ENCODE data around the gene AOPEP.

Gene AOPEP

GRCh38 chr9:94787266-94787665 lies 60.8 kb downstream of the AOPEP start:
- H3K27me3 ChIP-seq (ENCODE audit: control insufficient read depth, insufficient read depth, low read length) = no peaks in the 10 kb centered on the region
- H3K79me2 ChIP-seq = peaks cover 3% of the 10 kb centered on the region
- H3K36me3 ChIP-seq (ENCODE audit: control insufficient read depth, insufficient read depth, low read length) = no peaks in the 10 kb centered on the region
- no peak overlapping the region for H3K4me2 ChIP-seq (ENCODE audit: low read length)
- H3K27ac ChIP-seq = no peak overlapping the region
- H3K9ac ChIP-seq = no peak overlapping the region
- H3K4me1 ChIP-seq = no peaks in the 10 kb centered on the region
- no peak for TF ChIP-seq CTCF (IDR thresholded peaks at IDR 0.05)
- no peak overlapping the region for H2AFZ ChIP-seq
- H3K9me3 ChIP-seq (ENCODE audit: control insufficient read depth, low read length) = no peaks in the 10 kb centered on the region
- no peak overlapping the region for H3K4me3 ChIP-seq (ENCODE audit: low read depth, low read length)

GRCh38 chr9:94788570-94789105 lies 62.1 kb downstream of the AOPEP start:
- Histone ChIP-seq H3K79me2 (peaks cover 3% of the 10 kb centered on the region), H3K27me3 (ENCODE audit: control insufficient read depth, insufficient read depth, low read length) (no peaks in the 10 kb centered on the region), H3K9me3 (ENCODE audit: control insufficient read depth, low read length) (no peaks in the 10 kb centered on the region), H2AFZ (no peak overlapping the region), H3K36me3 (ENCODE audit: control insufficient read depth, insufficient read depth, low read length) (no peaks in the 10 kb centered on the region), H3K4me3 (ENCODE audit: low read depth, low read length) (no peak overlapping the region), H3K4me2 (ENCODE audit: low read length) (no peak overlapping the region), H3K9ac (no peak overlapping the region), H3K27ac (no peak overlapping the region), H3K4me1 (no peaks in the 10 kb centered on the region)
- no peak for TF ChIP-seq CTCF (IDR thresholded peaks at IDR 0.05)

- TF ChIP-seq CTCF (IDR thresholded peaks at IDR 0.05) = no peak
- H3K9ac ChIP-seq = no peak overlapping the region
- H3K36me3 ChIP-seq (ENCODE audit: control insufficient read depth, insufficient read depth, low read length) = no peaks in the 10 kb centered on the region
- H3K4me3 ChIP-seq (ENCODE audit: low read depth, low read length) = no peak overlapping the region
- no peak overlapping the region for H3K27ac ChIP-seq
- no peaks in the 10 kb centered on the region for H3K9me3 ChIP-seq (ENCODE audit: control insufficient read depth, low read length)
- peaks cover 3% of the 10 kb centered on the region for H3K79me2 ChIP-seq
- H2AFZ ChIP-seq = no peak overlapping the region
- peaks cover 2% of the 10 kb centered on the region for H3K4me1 ChIP-seq
- no peaks in the 10 kb centered on the region for H3K27me3 ChIP-seq (ENCODE audit: control insufficient read depth, insufficient read depth, low read length)
- H3K4me2 ChIP-seq (ENCODE audit: low read length) = no peak overlapping the region
Observed at GRCh38 chr9:94791435-94791834, 64.9 kb downstream of the AOPEP start.

- H3K4me3 ChIP-seq (ENCODE audit: low read depth, low read length) = no peak overlapping the region
- H3K4me2 ChIP-seq (ENCODE audit: low read length) = no peak overlapping the region
- no peaks in the 10 kb centered on the region for H3K36me3 ChIP-seq (ENCODE audit: control insufficient read depth, insufficient read depth, low read length)
- no peak for TF ChIP-seq CTCF (IDR thresholded peaks at IDR 0.05)
- H2AFZ ChIP-seq = no peak overlapping the region
- H3K9me3 ChIP-seq (ENCODE audit: control insufficient read depth, low read length) = no peaks in the 10 kb centered on the region
- H3K27ac ChIP-seq = no peak overlapping the region
- H3K79me2 ChIP-seq = peaks cover 3% of the 10 kb centered on the region
- peaks cover 3% of the 10 kb centered on the region for H3K4me1 ChIP-seq
- H3K9ac ChIP-seq = no peak overlapping the region
- no peaks in the 10 kb centered on the region for H3K27me3 ChIP-seq (ENCODE audit: control insufficient read depth, insufficient read depth, low read length)
Observed at GRCh38 chr9:94792511-94792910, 66.0 kb downstream of the AOPEP start.

GRCh38 chr9:94794476-94795167 lies 68.1 kb downstream of the AOPEP start:
- Histone ChIP-seq H3K79me2 (peaks cover 3% of the 10 kb centered on the region), H3K4me2 (ENCODE audit: low read length) (no peak overlapping the region), H3K9ac (no peak overlapping the region), H3K36me3 (ENCODE audit: control insufficient read depth, insufficient read depth, low read length) (no peaks in the 10 kb centered on the region), H3K27ac (no peak overlapping the region), H2AFZ (no peak overlapping the region), H3K27me3 (ENCODE audit: control insufficient read depth, insufficient read depth, low read length) (no peaks in the 10 kb centered on the region), H3K9me3 (ENCODE audit: control insufficient read depth, low read length) (no peaks in the 10 kb centered on the region), H3K4me1 (peaks cover 3% of the 10 kb centered on the region), H3K4me3 (ENCODE audit: low read depth, low read length) (no peak overlapping the region)
- TF ChIP-seq CTCF (IDR thresholded peaks at IDR 0.05) = no peak
